ENCODE measurements around the gene HSDL2. TPM values are rescaled to one million over a fixed set of nuclear protein-coding genes. Genes with fewer than 3 reads are reported as not detected.

HSDL2 gene
- total RNA-seq, 2 donors from 2014 or later: 93.0 to 127 TPM

- TF ChIP-seq CTCF (IDR thresholded peaks at IDR 0.05): no peak
- no peaks in the 10 kb centered on the region for H3K4me1 ChIP-seq
- H3K27me3 ChIP-seq: no peaks in the 10 kb centered on the region
- H3K4me3 ChIP-seq: no peak overlapping the region
- DNase-seq (ENCODE audit: low spot score): no peak
- peaks cover 17% of the 10 kb centered on the region for H3K36me3 ChIP-seq
- peaks cover 0 to 16% of the 10 kb centered on the region in 2 donors for H3K9me3 ChIP-seq
- no peak overlapping the region for H3K27ac ChIP-seq
Measured at GRCh38 chr9:112475318-112475717, 95.4 kb downstream of the HSDL2 start.

- Histone ChIP-seq H3K4me3 (no peak overlapping the region), H3K4me1 (no peaks in the 10 kb centered on the region), H3K27me3 (no peaks in the 10 kb centered on the region), H3K36me3 (no peaks in the 10 kb centered on the region), H3K27ac (no peak overlapping the region), H3K9me3 (peaks cover 0 to 16% of the 10 kb centered on the region in 2 donors)
- DNase-seq (ENCODE audit: low spot score): no peak
- no peak for TF ChIP-seq CTCF (IDR thresholded peaks at IDR 0.05)
Measured at GRCh38 chr9:112477330-112477729, 97.4 kb downstream of the HSDL2 start.

- no peak for TF ChIP-seq CTCF (IDR thresholded peaks at IDR 0.05)
- no peak overlapping the region for H3K27ac ChIP-seq
- H3K4me1 ChIP-seq: no peaks in the 10 kb centered on the region
- no peaks in the 10 kb centered on the region for H3K27me3 ChIP-seq
- H3K36me3 ChIP-seq: no peaks in the 10 kb centered on the region
- no peak for DNase-seq (ENCODE audit: low spot score)
- H3K9me3 ChIP-seq: peaks cover 0 to 16% of the 10 kb centered on the region in 2 donors
- H3K4me3 ChIP-seq: no peak overlapping the region
Measured at GRCh38 chr9:112479221-112479620, 99.3 kb downstream of the HSDL2 start.

GRCh38 chr9:112484607-112485006 lies 104.7 kb downstream of the HSDL2 start:
- DNase-seq (ENCODE audit: low spot score): no peak
- no peak for TF ChIP-seq CTCF (IDR thresholded peaks at IDR 0.05)
- Histone ChIP-seq H3K27me3 (no peaks in the 10 kb centered on the region), H3K4me1 (peaks cover 0 to 12% of the 10 kb centered on the region in 2 donors), H3K9me3 (no peaks in the 10 kb centered on the region), H3K36me3 (no peaks in the 10 kb centered on the region), H3K27ac (no peak overlapping the region), H3K4me3 (no peak overlapping the region)

GRCh38 chr9:112485574-112485973 lies 105.7 kb downstream of the HSDL2 start:
- H3K4me1 ChIP-seq: peaks cover 0 to 12% of the 10 kb centered on the region in 2 donors
- TF ChIP-seq CTCF (IDR thresholded peaks at IDR 0.05): no peak
- no peaks in the 10 kb centered on the region for H3K36me3 ChIP-seq
- DNase-seq (ENCODE audit: low spot score): no peak
- H3K4me3 ChIP-seq: no peak overlapping the region
- no peaks in the 10 kb centered on the region for H3K27me3 ChIP-seq
- H3K9me3 ChIP-seq: no peaks in the 10 kb centered on the region
- no peak overlapping the region for H3K27ac ChIP-seq

All from right atrium auricular region (tissue), 2 donors.